GM23338 (cell line): ENCODE results near the gene FKBP5. TPM values are rescaled to one million over a fixed set of nuclear protein-coding genes. Genes with fewer than 3 reads are reported as not detected.

ENCODE experiments used
- ATAC-seq: fragments of 200-7000 bp; cut with Tn5 transposase; 3 replicates; pipeline ENCODE4 v1.9.1; 2020
- DNase-seq: peaks from one replicate; pipeline ENCODE4 v3.0.0-alpha.2; 2015; ENCODE audit warnings: low spot score
- H2AFZ ChIP-seq: fragments of 200-600 bp; sonication (generic); 2 replicates; pipeline ENCODE4 v1.8.0; 2016; ENCODE audit warnings: antibody characterized with exemption, mild to moderate bottlenecking, moderate library complexity
- H3F3A ChIP-seq: fragments of 200-600 bp; sonication (generic); replicated peaks from 2 replicates; pipeline ENCODE4 v1.8.0; 2017; ENCODE audit warnings: antibody characterized with exemption, mixed run types, low read depth
- H3K27ac ChIP-seq: fragments of 200-600 bp; sonication (generic); 2 replicates; pipeline ENCODE4 v1.6.1; 2016; ENCODE audit warnings: low read depth
- H3K27me3 ChIP-seq: fragments of 200-600 bp; sonication (generic); 2 replicates; pipeline ENCODE4 v1.8.0; 2016; ENCODE audit warnings: mild to moderate bottlenecking, mixed run types, moderate library complexity; ENCODE audit not compliant: insufficient read depth
- H3K36me3 ChIP-seq: fragments of 200-600 bp; sonication (generic); 2 replicates; pipeline ENCODE4 v1.8.0; 2016; ENCODE audit warnings: mild to moderate bottlenecking; ENCODE audit not compliant: insufficient read depth
- H3K4me1 ChIP-seq: fragments of 200-600 bp; sonication (generic); 2 replicates; pipeline ENCODE4 v1.8.0; 2016; ENCODE audit warnings: mild to moderate bottlenecking, moderate library complexity; ENCODE audit not compliant: insufficient read depth
- H3K4me2 ChIP-seq: fragments of 200-600 bp; sonication (generic); 2 replicates; pipeline ENCODE4 v1.7.1; 2017; ENCODE audit warnings: mixed run types
- H3K4me3 ChIP-seq: fragments of 200-600 bp; sonication (generic); 2 replicates; pipeline ENCODE4 v1.6.1; 2016; ENCODE audit warnings: mixed run types
- H3K79me2 ChIP-seq: fragments of 200-600 bp; sonication (generic); replicated peaks from 2 replicates; pipeline ENCODE4 v1.8.0; 2017; ENCODE audit warnings: mild to moderate bottlenecking; ENCODE audit not compliant: insufficient read depth
- H3K9me2 ChIP-seq: fragments of 200-600 bp; sonication (generic); 2 replicates; pipeline ENCODE4 v1.8.0; 2017; ENCODE audit not compliant: insufficient read depth
- H4K20me1 ChIP-seq: fragments of 200-600 bp; sonication (generic); replicated peaks from 2 replicates; pipeline ENCODE4 v1.8.0; 2017; ENCODE audit warnings: mild to moderate bottlenecking; ENCODE audit not compliant: insufficient read depth
- H3K27ac Mint-ChIP-seq: 2 replicates; pipeline ENCODE4 v1.8.0; 2020; ENCODE audit warnings: inconsistent platforms, mild to moderate bottlenecking, moderate library complexity, mixed read lengths
- H3K27me3 Mint-ChIP-seq: 3 replicates; pipeline ENCODE4 v1.8.0; 2022; ENCODE audit warnings: low read depth, mild to moderate bottlenecking, moderate library complexity, mixed read lengths, inconsistent platforms; ENCODE audit not compliant: insufficient read depth, poor library complexity
- H3K36me3 Mint-ChIP-seq: 3 replicates; pipeline ENCODE4 v1.8.0; 2021; ENCODE audit warnings: low read depth, mild to moderate bottlenecking, inconsistent platforms, moderate library complexity, mixed read lengths
- H3K4me1 Mint-ChIP-seq: 3 replicates; pipeline ENCODE4 v1.8.0; 2020; ENCODE audit warnings: mild to moderate bottlenecking, inconsistent platforms, mixed read lengths
- H3K4me3 Mint-ChIP-seq: 3 replicates; pipeline ENCODE4 v1.8.0; 2021; ENCODE audit warnings: moderate library complexity, mild to moderate bottlenecking, inconsistent platforms, mixed read lengths
- H3K9me3 Mint-ChIP-seq: 3 replicates; pipeline ENCODE4 v1.8.0; 2020; ENCODE audit warnings: moderate library complexity, mild to moderate bottlenecking, inconsistent platforms, mixed read lengths
- CREB1 ChIP-seq: fragments of 250-450 bp; sonication (Bioruptor Pico); IDR thresholded peaks from 2 replicates; pipeline ENCODE4 v1.5.0; 2020; ENCODE audit warnings: low read depth, mild to moderate bottlenecking, moderate library complexity
- ETS1 ChIP-seq: IDR thresholded peaks from 2 replicates; pipeline ENCODE4 v1.6.1; 2016; ENCODE audit warnings: antibody characterized with exemption
- EZH2 ChIP-seq: fragments of 200-600 bp; sonication (generic); IDR thresholded peaks from one replicate; pipeline ENCODE4 v1.8.0; 2017; ENCODE audit warnings: antibody characterized with exemption, mild to moderate bottlenecking, low read depth; ENCODE audit not compliant: unreplicated experiment
- EZH2phosphoT487 ChIP-seq: fragments of 200-600 bp; sonication (generic); IDR thresholded peaks from one replicate; pipeline ENCODE4 v1.8.1; 2018; ENCODE audit warnings: antibody characterized with exemption; ENCODE audit not compliant: unreplicated experiment
- JUNB ChIP-seq: IDR thresholded peaks from one replicate; pipeline ENCODE4 v1.6.1; 2016; ENCODE audit warnings: antibody characterized with exemption; ENCODE audit not compliant: unreplicated experiment
- NANOG ChIP-seq: IDR thresholded peaks from 2 replicates; pipeline ENCODE4 v1.6.1; 2016; ENCODE audit warnings: antibody characterized with exemption, borderline replicate concordance
- POLR2AphosphoS5 ChIP-seq: IDR thresholded peaks from 2 replicates; pipeline ENCODE4 v1.6.1; 2016; ENCODE audit warnings: antibody characterized with exemption, low read depth
- REST ChIP-seq: IDR thresholded peaks from one replicate; pipeline ENCODE4 v1.6.1; 2018; ENCODE audit warnings: antibody characterized with exemption; ENCODE audit not compliant: unreplicated experiment
- STAT1 ChIP-seq: IDR thresholded peaks from one replicate; pipeline ENCODE4 v1.6.1; 2016; ENCODE audit warnings: antibody characterized with exemption; ENCODE audit not compliant: unreplicated experiment
- ZNF114 ChIP-seq: fragments of 250-450 bp; sonication (Bioruptor Pico); IDR thresholded peaks from 2 replicates; pipeline ENCODE4 v1.5.0; 2020; ENCODE audit warnings: mild to moderate bottlenecking, moderate library complexity
- ZNF331 ChIP-seq: fragments of 250-450 bp; sonication (Bioruptor Pico); IDR thresholded peaks from 2 replicates; pipeline ENCODE4 v1.5.0; 2020; ENCODE audit warnings: low read depth, mild to moderate bottlenecking, moderate library complexity
- polyA plus RNA-seq: library from polyadenylated mRNA; unstranded; fragments of >200 nt; fragmentation: Nextera tagmentation; extraction: Ambion mirVana; gene quantifications from 2 replicates; pipeline ENCODE4 v1.2.1, GENCODE V29; 2016
- total RNA-seq: library from RNA; depleted of rRNA; stranded (reverse); fragments of >200 nt; shearing (Covaris generic); gene quantifications from 2 replicates; pipeline ENCODE4 v1.2.3, GENCODE V29; 2014
- TF ChIP-seq, protein P1 (sequence below), 2 experiments: fragments of 200-600 bp in 1 of 2; sonication (generic) in 1 of 2; conservative IDR thresholded peaks; 2 replicates each; pipeline versions ENCODE4 v1.5.1 to v1.6.1; 2016 to 2017; ENCODE audit warnings: antibody characterized with exemption in 2 of 2, low read depth in 2 of 2, mild to moderate bottlenecking in 2 of 2, moderate library complexity in 1 of 2
- TF ChIP-seq, protein P2 (sequence below): fragments of 250-450 bp; sonication (Bioruptor Pico); IDR thresholded peaks from 2 replicates; pipeline ENCODE4 v1.5.0; 2020; ENCODE audit warnings: mild to moderate bottlenecking, moderate library complexity

FKBP5 gene
- total and polyA plus RNA-seq, 2 experiments from 2014 or later, result 19.8 to 28.6 TPM

DNA sequence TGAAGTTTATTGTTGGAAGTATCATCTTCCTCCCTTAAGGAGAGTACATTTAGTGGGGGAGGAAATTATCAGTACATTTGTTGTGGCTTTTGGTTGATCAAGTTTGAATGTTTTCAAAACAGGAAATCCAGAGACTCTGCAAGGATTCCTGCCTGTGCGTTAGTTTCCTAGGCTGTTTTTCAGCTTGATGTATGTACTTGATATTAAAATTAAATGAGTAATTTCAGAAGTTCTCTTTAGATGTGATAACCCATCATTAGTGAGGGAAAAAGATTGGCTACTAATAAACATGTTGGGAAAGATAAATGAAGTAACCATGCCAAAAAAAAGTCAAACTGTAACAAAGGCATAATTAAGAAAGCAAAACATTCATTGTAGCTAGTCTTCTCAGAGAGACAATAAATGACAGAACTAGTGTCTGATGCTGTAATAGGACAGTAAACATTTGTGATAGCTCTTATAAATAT, 88.0 kb downstream of the FKBP5 start:
- H3K27ac ChIP-seq, result no peak overlapping the region

More for the DNA sequence above, 88.0 kb downstream of the FKBP5 start:
- Mint-ChIP-seq H3K4me1 (peaks cover 27% of the 10 kb centered on the region), H3K9me3 (no peaks in the 10 kb centered on the region), H3K36me3 (peaks cover 9% of the 10 kb centered on the region; the same call in 2 of the 3 replicates), H3K4me3 (no peak overlapping the region), H3K27me3 (peaks cover 2% of the 10 kb centered on the region), H3K27ac (peak overlapping the region; percentile 40)
- no peak for DNase-seq
- H3K4me3 ChIP-seq, result no peak overlapping the region
- H4K20me1 ChIP-seq, result no peaks in the 10 kb centered on the region
- no peak overlapping the region for H2AFZ ChIP-seq
- no peaks in the 10 kb centered on the region for H3F3A ChIP-seq
- H3K4me2 ChIP-seq, result no peak overlapping the region
- no peak for ATAC-seq
- no peaks in the 10 kb centered on the region for H3K27me3 ChIP-seq
- no peak for TF ChIP-seq POLR2AphosphoS5
- TF ChIP-seq EZH2phosphoT487, result no peak
- no peak for TF ChIP-seq EZH2
- TF ChIP-seq JUNB, result no peak
- TF ChIP-seq, protein P1, sequence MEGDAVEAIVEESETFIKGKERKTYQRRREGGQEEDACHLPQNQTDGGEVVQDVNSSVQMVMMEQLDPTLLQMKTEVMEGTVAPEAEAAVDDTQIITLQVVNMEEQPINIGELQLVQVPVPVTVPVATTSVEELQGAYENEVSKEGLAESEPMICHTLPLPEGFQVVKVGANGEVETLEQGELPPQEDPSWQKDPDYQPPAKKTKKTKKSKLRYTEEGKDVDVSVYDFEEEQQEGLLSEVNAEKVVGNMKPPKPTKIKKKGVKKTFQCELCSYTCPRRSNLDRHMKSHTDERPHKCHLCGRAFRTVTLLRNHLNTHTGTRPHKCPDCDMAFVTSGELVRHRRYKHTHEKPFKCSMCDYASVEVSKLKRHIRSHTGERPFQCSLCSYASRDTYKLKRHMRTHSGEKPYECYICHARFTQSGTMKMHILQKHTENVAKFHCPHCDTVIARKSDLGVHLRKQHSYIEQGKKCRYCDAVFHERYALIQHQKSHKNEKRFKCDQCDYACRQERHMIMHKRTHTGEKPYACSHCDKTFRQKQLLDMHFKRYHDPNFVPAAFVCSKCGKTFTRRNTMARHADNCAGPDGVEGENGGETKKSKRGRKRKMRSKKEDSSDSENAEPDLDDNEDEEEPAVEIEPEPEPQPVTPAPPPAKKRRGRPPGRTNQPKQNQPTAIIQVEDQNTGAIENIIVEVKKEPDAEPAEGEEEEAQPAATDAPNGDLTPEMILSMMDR (conservative IDR thresholded peaks at IDR 0.05; ENCODE audit: low read depth in 2 of 2), result no peak
- no peak for TF ChIP-seq ETS1
- no peak for TF ChIP-seq STAT1
- no peak for TF ChIP-seq REST
- TF ChIP-seq, protein P2, sequence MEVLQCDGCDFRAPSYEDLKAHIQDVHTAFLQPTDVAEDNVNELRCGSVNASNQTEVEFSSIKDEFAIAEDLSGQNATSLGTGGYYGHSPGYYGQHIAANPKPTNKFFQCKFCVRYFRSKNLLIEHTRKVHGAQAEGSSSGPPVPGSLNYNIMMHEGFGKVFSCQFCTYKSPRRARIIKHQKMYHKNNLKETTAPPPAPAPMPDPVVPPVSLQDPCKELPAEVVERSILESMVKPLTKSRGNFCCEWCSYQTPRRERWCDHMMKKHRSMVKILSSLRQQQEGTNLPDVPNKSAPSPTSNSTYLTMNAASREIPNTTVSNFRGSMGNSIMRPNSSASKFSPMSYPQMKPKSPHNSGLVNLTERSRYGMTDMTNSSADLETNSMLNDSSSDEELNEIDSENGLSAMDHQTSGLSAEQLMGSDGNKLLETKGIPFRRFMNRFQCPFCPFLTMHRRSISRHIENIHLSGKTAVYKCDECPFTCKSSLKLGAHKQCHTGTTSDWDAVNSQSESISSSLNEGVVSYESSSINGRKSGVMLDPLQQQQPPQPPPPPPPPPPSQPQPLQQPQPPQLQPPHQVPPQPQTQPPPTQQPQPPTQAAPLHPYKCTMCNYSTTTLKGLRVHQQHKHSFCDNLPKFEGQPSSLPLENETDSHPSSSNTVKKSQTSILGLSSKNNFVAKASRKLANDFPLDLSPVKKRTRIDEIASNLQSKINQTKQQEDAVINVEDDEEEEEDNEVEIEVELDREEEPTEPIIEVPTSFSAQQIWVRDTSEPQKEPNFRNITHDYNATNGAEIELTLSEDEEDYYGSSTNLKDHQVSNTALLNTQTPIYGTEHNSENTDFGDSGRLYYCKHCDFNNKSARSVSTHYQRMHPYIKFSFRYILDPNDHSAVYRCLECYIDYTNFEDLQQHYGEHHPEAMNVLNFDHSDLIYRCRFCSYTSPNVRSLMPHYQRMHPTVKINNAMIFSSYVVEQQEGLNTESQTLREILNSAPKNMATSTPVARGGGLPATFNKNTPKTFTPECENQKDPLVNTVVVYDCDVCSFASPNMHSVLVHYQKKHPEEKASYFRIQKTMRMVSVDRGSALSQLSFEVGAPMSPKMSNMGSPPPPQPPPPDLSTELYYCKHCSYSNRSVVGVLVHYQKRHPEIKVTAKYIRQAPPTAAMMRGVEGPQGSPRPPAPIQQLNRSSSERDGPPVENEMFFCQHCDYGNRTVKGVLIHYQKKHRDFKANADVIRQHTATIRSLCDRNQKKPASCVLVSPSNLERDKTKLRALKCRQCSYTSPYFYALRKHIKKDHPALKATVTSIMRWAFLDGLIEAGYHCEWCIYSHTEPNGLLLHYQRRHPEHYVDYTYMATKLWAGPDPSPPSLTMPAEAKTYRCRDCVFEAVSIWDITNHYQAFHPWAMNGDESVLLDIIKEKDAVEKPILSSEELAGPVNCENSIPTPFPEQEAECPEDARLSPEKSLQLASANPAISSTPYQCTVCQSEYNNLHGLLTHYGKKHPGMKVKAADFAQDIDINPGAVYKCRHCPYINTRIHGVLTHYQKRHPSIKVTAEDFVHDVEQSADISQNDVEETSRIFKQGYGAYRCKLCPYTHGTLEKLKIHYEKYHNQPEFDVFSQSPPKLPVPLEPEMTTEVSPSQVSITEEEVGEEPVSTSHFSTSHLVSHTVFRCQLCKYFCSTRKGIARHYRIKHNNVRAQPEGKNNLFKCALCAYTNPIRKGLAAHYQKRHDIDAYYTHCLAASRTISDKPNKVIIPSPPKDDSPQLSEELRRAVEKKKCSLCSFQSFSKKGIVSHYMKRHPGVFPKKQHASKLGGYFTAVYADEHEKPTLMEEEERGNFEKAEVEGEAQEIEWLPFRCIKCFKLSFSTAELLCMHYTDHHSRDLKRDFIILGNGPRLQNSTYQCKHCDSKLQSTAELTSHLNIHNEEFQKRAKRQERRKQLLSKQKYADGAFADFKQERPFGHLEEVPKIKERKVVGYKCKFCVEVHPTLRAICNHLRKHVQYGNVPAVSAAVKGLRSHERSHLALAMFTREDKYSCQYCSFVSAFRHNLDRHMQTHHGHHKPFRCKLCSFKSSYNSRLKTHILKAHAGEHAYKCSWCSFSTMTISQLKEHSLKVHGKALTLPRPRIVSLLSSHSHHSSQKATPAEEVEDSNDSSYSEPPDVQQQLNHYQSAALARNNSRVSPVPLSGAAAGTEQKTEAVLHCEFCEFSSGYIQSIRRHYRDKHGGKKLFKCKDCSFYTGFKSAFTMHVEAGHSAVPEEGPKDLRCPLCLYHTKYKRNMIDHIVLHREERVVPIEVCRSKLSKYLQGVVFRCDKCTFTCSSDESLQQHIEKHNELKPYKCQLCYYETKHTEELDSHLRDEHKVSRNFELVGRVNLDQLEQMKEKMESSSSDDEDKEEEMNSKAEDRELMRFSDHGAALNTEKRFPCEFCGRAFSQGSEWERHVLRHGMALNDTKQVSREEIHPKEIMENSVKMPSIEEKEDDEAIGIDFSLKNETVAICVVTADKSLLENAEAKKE (CRISPR knock-in tag), result no peak
- TF ChIP-seq CREB1 (CRISPR knock-in tag), result no peak
- no peak for TF ChIP-seq ZNF114 (CRISPR knock-in tag)
- TF ChIP-seq ZNF331, result no peak
- no peak for TF ChIP-seq NANOG
- H3K4me1 ChIP-seq, result peaks cover 20% of the 10 kb centered on the region
- H3K36me3 ChIP-seq, result no peaks in the 10 kb centered on the region
- no peaks in the 10 kb centered on the region for H3K9me2 ChIP-seq
- no peaks in the 10 kb centered on the region for H3K79me2 ChIP-seq
